Erythroblast (primary cell): ENCODE results near the gene PLXNA2.

ENCODE experiments used
- DNase-seq, 2 experiments: peaks; one replicate each; lab custom pipeline; 2025; lab: John Stamatoyannopoulos, UW
- GATA1 ChIP-seq: IDR thresholded peaks from 2 replicates; pipeline ENCODE4 v1.6.1; 2011; ENCODE audit warnings: low read depth, mild to moderate bottlenecking, control low read depth, low read length, moderate library complexity
- POLR2A ChIP-seq: IDR thresholded peaks from 2 replicates; pipeline ENCODE4 v1.6.1; 2011; ENCODE audit warnings: mild to moderate bottlenecking, low read length

The PLXNA2 gene

DNA sequence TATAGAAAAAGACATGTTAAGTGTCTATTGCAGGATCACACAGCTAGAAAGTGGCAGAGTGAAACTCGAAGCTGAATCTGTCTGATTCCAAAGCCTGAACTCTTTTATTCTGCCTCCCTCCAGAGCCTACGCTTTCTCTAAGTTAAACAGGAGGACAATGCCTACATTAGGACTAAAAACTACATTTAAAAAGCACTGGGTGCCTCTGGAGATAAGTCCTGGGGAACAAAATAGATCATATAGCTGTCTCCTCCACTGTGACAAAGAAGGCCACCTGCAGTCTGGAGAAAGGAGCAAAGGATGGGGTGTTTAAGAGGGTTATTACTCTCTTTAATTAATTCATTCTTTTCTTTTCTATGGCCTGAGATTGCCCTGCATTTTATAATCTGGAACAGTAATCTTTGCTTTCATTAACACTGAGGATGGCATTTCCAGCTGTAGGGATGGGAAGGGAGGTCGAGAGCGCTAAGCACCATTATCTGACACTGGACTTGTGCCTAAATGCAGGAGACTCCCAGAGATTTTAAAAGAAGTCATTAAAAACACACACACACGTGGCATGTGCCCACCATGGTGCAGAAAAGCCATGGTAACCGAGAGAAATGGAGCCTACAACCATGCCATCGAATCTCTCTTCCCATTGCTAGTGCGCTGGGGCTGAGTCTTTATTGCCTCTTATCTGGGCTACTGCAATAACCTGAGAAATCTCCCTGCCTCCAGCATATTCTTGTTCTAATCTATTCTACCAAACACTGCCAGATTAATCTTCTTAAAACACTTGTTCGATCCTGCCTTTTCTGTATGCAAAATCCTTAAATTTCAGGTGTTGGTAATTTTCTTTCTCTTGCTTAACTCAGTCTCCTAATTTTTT lies 92.2 kb downstream of the PLXNA2 start:
- no peak for TF ChIP-seq POLR2A
- DNase-seq = peak in 1 of 2 experiments; percentile 22

DNA sequence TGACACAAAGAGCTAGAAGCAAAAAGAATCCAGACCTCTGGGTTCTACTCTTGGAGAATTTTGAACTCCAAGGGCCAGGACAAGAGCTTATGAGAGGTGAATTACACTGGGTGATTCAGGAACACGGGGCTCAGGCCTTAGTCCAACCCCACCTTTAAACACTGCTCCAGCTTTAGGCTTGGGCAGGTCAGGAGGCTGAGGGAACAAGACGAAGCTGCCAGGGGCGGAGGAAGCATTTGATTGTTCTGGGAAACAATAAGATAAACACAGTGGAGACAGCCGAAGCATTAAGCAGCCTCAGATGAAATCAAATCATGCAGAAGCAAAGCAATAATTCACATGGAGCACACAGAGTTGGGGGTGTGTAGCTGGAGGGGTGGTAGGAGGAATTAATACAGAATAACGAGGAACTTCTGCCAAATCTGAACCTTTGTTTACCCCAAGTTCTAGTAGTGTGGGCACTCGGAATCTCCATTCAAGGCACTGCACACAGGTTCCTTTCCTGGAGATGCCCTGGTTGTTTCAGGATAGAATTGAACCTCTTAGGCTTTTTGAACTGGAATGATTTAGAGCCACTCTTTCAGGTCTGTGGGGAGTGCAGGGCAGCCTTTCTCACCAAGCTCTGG lies 93.2 kb downstream of the PLXNA2 start:
- no peak for TF ChIP-seq POLR2A
- no peak for TF ChIP-seq GATA1
- no peak for DNase-seq

DNA sequence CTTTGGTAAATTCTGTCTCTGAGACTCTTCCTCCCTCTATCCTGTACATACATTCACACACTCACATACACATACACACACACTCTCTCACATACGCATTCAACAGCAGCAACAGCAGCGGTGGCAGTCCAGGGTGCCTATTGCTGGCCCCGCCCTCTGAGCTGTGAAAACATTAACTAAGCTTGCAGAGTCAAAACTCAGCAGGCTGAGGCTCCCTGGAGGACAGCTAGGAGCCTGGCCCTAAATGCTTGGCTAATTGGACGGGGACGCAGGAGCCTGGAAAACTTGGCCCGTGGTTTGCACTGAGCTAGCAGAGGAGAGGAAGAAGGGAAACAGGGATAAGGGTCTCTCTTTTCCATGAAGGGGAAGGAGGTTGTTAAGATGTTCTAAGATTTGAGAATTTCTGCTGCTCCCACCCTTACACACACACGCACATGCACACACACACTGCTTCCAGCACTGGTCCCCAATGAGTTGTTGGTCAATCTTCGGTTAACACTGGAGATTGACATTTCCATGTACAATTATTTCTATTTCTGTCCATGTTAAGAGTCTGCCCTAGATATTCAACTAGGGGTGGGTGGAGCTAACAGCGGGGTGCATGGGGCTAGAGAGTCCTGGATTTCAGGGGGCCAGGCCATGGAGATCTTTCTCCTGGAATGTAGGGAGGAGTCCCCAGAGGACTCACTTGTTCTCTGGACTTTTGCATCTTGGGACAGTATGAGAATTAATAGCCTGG lies 94.2 kb downstream of the PLXNA2 start:
- DNase-seq = no peak
- TF ChIP-seq GATA1 = no peak
- no peak for TF ChIP-seq POLR2A

DNA sequence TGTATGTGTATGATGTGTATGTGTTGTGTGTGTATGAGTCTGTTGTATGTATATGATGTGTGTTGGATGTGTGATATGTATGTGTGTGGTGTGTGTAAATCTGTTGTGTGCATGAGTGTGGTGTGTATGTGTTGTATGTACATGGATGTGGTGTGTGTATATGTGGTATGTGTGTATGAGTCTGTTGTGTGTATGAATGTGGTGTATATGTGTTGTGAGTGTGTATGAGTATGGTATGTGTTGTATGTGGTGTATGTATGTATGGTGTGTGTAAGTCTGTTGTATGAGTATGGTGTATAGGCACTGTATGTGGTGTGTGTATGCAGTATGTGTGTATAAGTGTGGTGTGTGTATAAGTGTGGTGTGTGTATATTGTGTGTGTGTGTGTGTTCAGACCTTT lies 95.0 kb downstream of the PLXNA2 start:
- no peak for DNase-seq
- no peak for TF ChIP-seq POLR2A
- no peak for TF ChIP-seq GATA1

DNA sequence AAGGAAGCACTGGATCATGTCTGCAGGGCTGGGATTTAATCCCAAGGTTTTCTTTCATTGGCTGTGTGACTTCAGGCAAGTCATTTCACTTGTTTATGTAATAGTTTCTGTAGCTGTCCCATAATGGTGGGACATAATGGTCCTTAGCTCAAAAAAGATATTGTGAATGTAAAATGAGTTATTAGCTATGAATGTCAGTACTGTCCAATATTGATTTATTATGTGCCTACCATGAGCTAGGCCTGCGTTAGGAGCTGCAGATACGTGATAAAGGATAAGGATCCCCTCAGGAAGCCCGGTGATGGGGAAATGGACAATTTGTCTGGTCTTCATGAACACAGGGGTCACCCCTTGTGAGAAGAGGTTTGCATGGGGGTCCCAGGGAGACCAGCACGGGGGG lies 95.8 kb downstream of the PLXNA2 start:
- TF ChIP-seq GATA1 (no peak), POLR2A (no peak)
- DNase-seq = no peak

DNA sequence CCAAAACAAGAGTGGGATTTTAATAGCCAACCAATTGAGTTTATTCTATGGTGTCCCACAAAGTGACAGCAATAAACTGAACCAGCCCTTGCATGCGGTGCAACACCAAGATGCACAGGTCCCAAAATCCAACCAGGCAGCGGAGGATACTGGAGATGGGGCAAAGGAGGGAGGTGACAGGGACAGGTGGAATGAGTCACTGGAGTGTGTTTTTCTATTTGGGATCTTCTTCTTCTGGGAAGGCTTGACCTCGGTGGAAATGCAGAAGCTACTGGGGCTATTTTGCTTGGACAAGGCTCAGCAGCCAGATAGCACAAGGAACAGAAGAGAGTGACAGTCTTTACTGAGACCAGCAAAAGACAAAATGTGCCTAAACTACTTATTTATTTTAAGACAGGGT lies 97.5 kb downstream of the PLXNA2 start:
- TF ChIP-seq GATA1 (no peak), POLR2A (no peak)
- DNase-seq = no peak

DNA sequence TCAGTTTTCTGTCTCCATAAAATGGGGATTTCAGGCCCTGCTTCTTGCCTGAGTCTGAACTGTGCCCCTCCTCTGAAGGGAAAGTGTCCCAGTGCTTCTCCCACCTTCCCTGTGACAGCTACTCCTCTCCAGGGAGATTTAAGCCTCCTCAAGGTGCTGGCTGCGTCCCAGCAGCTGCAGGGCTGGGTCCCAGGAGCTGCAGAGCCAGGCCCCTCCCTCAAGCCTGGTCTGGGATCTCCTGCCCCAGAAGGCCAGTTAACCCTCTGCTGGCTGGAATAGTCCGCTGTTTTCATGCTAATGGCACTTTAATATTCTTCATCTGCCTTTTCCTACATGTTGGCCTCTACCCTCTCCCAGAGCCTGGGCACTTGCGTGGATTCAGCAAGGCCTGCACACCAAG lies 99.0 kb downstream of the PLXNA2 start:
- TF ChIP-seq GATA1 (no peak), POLR2A (no peak)
- DNase-seq = no peak

DNA sequence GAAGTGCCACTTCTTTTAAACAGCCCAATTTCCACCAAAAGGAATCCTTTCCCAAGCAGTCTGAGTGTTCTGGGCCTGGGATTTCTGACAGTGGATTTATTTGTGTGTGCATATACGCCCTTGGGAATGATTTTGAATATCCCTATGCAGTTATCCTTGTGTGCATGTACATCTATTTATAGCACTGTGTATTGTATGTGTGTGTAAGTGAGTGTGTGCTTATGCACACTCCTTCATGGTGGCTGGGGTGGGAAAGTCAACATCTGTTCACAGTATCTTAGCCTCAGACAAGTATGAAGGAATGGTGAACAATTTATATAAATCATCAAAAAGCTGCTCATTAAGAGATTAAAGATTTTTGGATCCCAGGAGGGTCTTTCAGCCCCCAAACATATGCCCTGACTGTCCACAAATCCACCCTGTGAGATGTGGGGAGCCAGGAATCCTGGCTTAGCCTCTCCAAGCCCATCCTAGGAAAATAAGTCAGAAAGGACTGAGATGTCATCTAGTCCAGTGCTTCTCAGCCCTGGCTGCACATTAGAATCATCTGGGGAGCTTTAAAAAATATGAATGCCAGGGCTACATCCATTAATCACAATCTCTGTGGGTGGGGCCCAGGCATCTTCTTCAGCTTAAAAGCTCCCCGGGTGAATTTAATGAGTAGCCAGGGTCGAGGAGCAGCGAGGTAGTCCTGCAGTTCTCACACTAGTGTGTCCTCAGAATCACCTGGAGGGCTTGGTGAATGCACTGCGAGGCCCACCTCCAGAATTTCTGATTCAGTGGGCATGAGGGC lies 101.4 kb downstream of the PLXNA2 start:
- DNase-seq = no peak
- TF ChIP-seq POLR2A (no peak), GATA1 (no peak)

DNA sequence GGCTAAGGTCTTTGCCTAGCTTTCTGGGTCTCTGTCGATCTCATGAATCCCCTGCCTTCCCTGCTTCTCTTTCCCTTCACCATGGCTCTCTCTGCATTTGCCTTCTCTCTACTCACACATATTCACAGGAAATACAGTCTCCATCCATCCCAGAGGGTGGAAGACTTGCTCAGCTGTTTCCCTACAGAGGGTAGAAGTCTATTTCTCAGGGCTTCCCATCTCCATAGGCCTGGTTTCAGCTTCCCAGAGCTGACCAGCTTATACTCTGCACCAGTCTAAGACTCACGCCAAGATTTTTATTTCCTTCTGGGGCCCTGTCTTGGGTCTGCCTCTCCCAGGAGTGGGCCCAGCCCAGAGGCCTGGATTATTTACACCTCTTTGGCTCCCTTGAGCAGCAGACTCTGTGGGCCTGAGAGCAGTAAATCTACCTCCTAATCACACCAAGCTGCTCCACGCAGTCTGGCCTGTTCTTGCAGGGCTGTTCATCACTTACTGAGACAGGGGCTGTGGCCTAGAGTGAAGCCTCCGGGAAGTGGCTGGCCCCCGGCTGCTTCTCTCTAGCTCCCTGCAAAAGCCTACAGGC lies 102.5 kb downstream of the PLXNA2 start:
- DNase-seq = no peak
- TF ChIP-seq POLR2A (no peak), GATA1 (no peak)

DNA sequence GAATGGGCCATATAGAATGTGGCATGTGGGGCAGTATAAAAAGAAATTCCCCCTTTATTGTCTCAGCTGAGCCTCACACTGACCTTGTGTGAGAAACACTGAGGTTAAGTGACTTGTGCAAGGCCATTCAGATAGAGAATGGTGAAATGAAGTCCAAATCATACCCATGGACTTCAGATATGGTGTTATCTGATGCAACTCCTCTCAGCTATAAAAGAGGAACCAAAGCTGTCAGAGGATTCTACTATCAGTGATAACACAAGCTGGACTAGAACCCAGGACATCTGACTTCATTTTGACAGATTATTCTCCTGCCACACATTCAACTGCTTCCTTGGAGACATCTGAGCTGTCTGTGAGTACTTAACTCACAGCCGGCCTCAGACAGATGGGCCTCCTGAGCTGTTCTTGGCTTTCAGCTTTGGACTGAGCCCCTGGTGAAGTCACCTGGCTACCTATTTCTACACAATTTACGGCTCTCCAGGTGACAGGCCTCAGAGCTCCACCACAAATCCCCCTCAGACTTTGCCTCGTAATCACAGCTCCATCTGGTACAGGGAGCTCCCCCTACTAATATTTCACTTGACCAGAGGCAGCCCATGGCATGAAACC lies 104.6 kb downstream of the PLXNA2 start:
- peak in 1 of 2 experiments; percentile 15 for DNase-seq
- TF ChIP-seq GATA1 = no peak
- no peak for TF ChIP-seq POLR2A

DNA sequence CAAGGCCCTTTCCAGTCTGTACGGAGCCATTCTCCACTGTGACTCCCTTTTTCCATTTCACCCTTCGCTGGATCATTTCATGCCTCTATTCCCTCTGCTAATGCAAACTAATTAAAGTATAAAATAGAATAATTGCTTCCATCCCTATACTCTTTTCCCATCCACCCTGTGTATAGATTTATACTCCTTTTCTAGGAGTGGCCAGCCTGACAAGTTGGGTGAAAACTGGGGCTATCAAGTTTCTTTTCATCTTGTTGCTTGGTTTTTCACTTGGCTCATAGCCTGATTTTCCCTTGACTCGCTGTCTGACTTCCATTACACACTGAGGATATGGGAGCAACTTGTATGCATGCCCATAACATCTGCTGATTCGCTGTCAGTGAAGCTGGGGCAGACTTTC lies 107.0 kb downstream of the PLXNA2 start:
- TF ChIP-seq POLR2A (no peak), GATA1 (no peak)
- no peak for DNase-seq

DNA sequence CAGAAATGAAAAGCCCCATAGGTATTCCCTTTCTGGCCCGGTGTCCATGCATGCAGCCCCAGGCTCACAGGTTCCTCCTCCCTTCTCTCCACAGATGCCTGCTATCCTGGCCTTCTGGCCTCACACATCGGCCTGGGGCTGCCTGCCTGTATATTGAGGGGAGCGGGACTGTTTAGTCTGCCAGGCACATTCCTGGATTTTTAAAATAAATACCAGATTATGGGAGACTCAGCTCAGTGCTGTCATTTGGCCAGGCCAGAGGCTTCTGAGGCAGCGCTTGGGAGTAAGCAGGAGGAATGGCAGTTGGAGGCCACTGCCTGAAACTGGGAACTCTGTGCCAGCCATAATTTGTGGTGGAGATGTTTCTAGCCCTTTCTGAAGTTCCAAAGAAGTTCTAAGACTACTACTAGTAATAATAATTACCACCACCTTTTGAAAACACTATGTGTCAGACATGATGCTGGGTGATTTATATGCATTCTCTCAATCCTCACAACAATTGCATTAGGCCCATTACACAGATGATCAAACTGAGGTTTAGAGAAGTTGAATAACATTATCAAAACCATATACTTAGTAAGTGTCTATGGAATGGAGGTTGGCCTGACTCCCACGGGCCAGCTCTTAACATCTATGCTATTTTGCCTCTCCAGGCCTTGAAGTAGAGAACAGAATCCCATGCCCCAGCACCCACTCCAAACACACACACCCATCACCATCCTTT lies 107.6 kb downstream of the PLXNA2 start:
- TF ChIP-seq GATA1 (no peak), POLR2A (no peak)
- no peak for DNase-seq
